H9 (cell line): ENCODE data around the gene KIF26B. TPM values are rescaled to one million over a fixed set of nuclear protein-coding genes. Genes with fewer than 3 reads are reported as not detected.

Experiments
- DNase-seq: peaks from one replicate; pipeline ENCODE4 v3.0.0-alpha.2; 2017
- H2AFZ ChIP-seq: one replicate; pipeline ENCODE4 v1.6.1; 2013; ENCODE audit warnings: mild to moderate bottlenecking, low read length, control low read depth, moderate library complexity
- H2AK5ac ChIP-seq: 2 replicates; pipeline ENCODE4 v1.6.1; 2013; ENCODE audit warnings: low read length, control low read depth, mixed read lengths; ENCODE audit not compliant: insufficient read length
- H2BK120ac ChIP-seq: one replicate; pipeline ENCODE4 v1.6.1; 2013; ENCODE audit warnings: low read depth, mild to moderate bottlenecking, low read length, control low read depth, inconsistent platforms; ENCODE audit not compliant: poor library complexity, severe bottlenecking
- H2BK12ac ChIP-seq: 2 replicates; pipeline ENCODE4 v1.6.1; 2013; ENCODE audit warnings: low read length, control low read depth, mixed read lengths, low read depth; ENCODE audit not compliant: insufficient read length
- H2BK15ac ChIP-seq: 2 replicates; pipeline ENCODE4 v1.6.1; 2013; ENCODE audit warnings: low read depth, low read length, control low read depth
- H2BK20ac ChIP-seq: one replicate; pipeline ENCODE4 v1.6.1; 2013; ENCODE audit warnings: low read depth, mild to moderate bottlenecking, low read length, control low read depth, inconsistent platforms; ENCODE audit not compliant: poor library complexity, severe bottlenecking
- H2BK5ac ChIP-seq: 2 replicates; pipeline ENCODE4 v1.6.1; 2013; ENCODE audit warnings: low read length, control low read depth, mixed read lengths; ENCODE audit not compliant: insufficient read length
- H3K14ac ChIP-seq: 2 replicates; pipeline ENCODE4 v1.6.1; 2013; ENCODE audit warnings: low read length, control low read depth; ENCODE audit not compliant: insufficient read depth
- H3K18ac ChIP-seq: 2 replicates; pipeline ENCODE4 v1.6.1; 2013; ENCODE audit warnings: low read depth, mild to moderate bottlenecking, mixed read lengths, low read length, control low read depth; ENCODE audit not compliant: insufficient read length
- H3K23ac ChIP-seq: 2 replicates; pipeline ENCODE4 v1.6.1; 2013; ENCODE audit warnings: low read length, control low read depth, mixed read lengths, low read depth; ENCODE audit not compliant: insufficient read length
- H3K23me2 ChIP-seq: 2 replicates; pipeline ENCODE4 v1.6.1; 2013; ENCODE audit warnings: low read depth, mild to moderate bottlenecking, mixed read lengths, low read length, control low read depth; ENCODE audit not compliant: insufficient read length, poor library complexity, severe bottlenecking
- H3K27ac ChIP-seq: 2 replicates; pipeline ENCODE4 v1.5.1; 2013; ENCODE audit warnings: low read length, control low read depth, mixed read lengths, low read depth; ENCODE audit not compliant: insufficient read length
- H3K27me3 ChIP-seq: 2 replicates; pipeline ENCODE4 v1.6.1; 2013; ENCODE audit warnings: low read length, control low read depth, inconsistent platforms; ENCODE audit not compliant: insufficient read depth
- H3K4ac ChIP-seq: 2 replicates; pipeline ENCODE4 v1.6.1; 2013; ENCODE audit warnings: low read depth, mild to moderate bottlenecking, control low read depth, inconsistent platforms, low read length, moderate library complexity
- H3K4me1 ChIP-seq: 2 replicates; pipeline ENCODE4 v1.6.1; 2013; ENCODE audit warnings: low read length, control low read depth, inconsistent platforms; ENCODE audit not compliant: insufficient read depth
- H3K4me2 ChIP-seq: 2 replicates; pipeline ENCODE4 v1.6.1; 2013; ENCODE audit warnings: low read length, control low read depth, mixed read lengths; ENCODE audit not compliant: insufficient read length, insufficient read depth
- H3K56ac ChIP-seq: 2 replicates; pipeline ENCODE4 v1.6.1; 2013; ENCODE audit warnings: low read depth, mild to moderate bottlenecking, mixed read lengths, low read length, control low read depth; ENCODE audit not compliant: insufficient read length
- H3K79me1 ChIP-seq: 2 replicates; pipeline ENCODE4 v1.6.1; 2013; ENCODE audit warnings: low read depth, mild to moderate bottlenecking, moderate library complexity, low read length, control low read depth, inconsistent platforms; ENCODE audit not compliant: insufficient read depth, poor library complexity, severe bottlenecking
- H3K79me2 ChIP-seq: 2 replicates; pipeline ENCODE4 v1.6.1; 2013; ENCODE audit warnings: low read length, control low read depth, inconsistent platforms; ENCODE audit not compliant: insufficient read depth
- H3K9ac ChIP-seq: 2 replicates; pipeline ENCODE4 v1.6.1; 2013; ENCODE audit warnings: low read length, control low read depth, mixed read lengths; ENCODE audit not compliant: insufficient read length; ENCODE audit errors: extremely low read depth
- H3K9me3 ChIP-seq: one replicate; pipeline ENCODE4 v1.6.1; 2013; ENCODE audit warnings: low read depth, low read length, inconsistent platforms; ENCODE audit not compliant: control insufficient read depth
- H3T11ph ChIP-seq: one replicate; pipeline ENCODE4 v1.6.1; 2013; ENCODE audit warnings: mild to moderate bottlenecking, low read length, control low read depth, inconsistent platforms
- H4K20me1 ChIP-seq: one replicate; pipeline ENCODE4 v1.6.1; 2013; ENCODE audit not compliant: control insufficient read depth, insufficient read length, insufficient read depth
- H4K5ac ChIP-seq: 2 replicates; pipeline ENCODE4 v1.6.1; 2013; ENCODE audit warnings: low read depth, mild to moderate bottlenecking, mixed read lengths, low read length, control low read depth; ENCODE audit not compliant: insufficient read length
- H4K8ac ChIP-seq: replicated peaks from 2 replicates; pipeline ENCODE4 v1.6.1; 2013; ENCODE audit warnings: low read length, control low read depth, mixed read lengths, low read depth; ENCODE audit not compliant: insufficient read length
- H4K91ac ChIP-seq: 2 replicates; pipeline ENCODE4 v1.6.1; 2013; ENCODE audit warnings: low read depth, mild to moderate bottlenecking, moderate library complexity, mixed read lengths, low read length, control low read depth; ENCODE audit not compliant: insufficient read length
- H3K27ac Mint-ChIP-seq, 3 experiments: 2 replicates in 2 of 3; 3 replicates in 1 of 3; pipeline ENCODE4 v1.8.0; 2020 to 2021; ENCODE audit warnings: mixed read lengths in 3 of 3, mild to moderate bottlenecking in 1 of 3, moderate library complexity in 1 of 3
- H3K27me3 Mint-ChIP-seq: 2 replicates; pipeline ENCODE4 v1.8.0; 2021; ENCODE audit warnings: low read depth, mild to moderate bottlenecking, moderate library complexity, mixed read lengths
- H3K36me3 Mint-ChIP-seq, 3 experiments: 2 replicates in 2 of 3; 3 replicates in 1 of 3; pipeline ENCODE4 v1.8.0; 2020 to 2021; ENCODE audit warnings: low read depth in 3 of 3, mixed read lengths in 3 of 3; ENCODE audit not compliant: insufficient read depth in 1 of 3
- H3K4me1 Mint-ChIP-seq, 2 experiments: 2 replicates each; pipeline ENCODE4 v1.8.0; 2020; ENCODE audit warnings: mixed read lengths in 2 of 2
- H3K4me3 Mint-ChIP-seq, 2 experiments: 2 replicates in 1 of 2; 3 replicates in 1 of 2; pipeline ENCODE4 v1.8.0; 2020 to 2021; ENCODE audit warnings: mild to moderate bottlenecking in 2 of 2, mixed read lengths in 2 of 2, moderate library complexity in 1 of 2
- H3K9me3 Mint-ChIP-seq, 2 experiments: 2 replicates in 1 of 2; 3 replicates in 1 of 2; pipeline ENCODE4 v1.8.0; 2020; ENCODE audit warnings: mild to moderate bottlenecking in 2 of 2, mixed read lengths in 2 of 2, moderate library complexity in 1 of 2
- CTCF ChIP-seq: fragments of 200-600 bp; sonication (generic); conservative IDR thresholded peaks from 3 replicates; pipeline ENCODE4 v1.8.0; 2021; ENCODE audit warnings: antibody characterized with exemption, mild to moderate bottlenecking
- WGBS: extraction: QIAGEN DNeasy Blood & Tissue Kit; methylation state at CpG from one replicate; pipeline ENCODE4 v1.1.7; 2013; ENCODE audit warnings: missing lambda C conversion rate, low lambda C conversion rate, mixed read lengths; ENCODE audit not compliant: insufficient read length; ENCODE audit errors: extremely low coverage; 5-methylcytosine and 5-hydroxymethylcytosine counted together
- total RNA-seq: library from RNA; stranded (reverse); gene quantifications from 2 replicates; pipeline ENCODE4 v1.2.1, GENCODE V29; 2021

Gene KIF26B
- total RNA-seq, 1 experiment from 2014 or later: 0.13 TPM

GRCh38 chr1:245338485-245338877, 183.7 kb downstream of the KIF26B start:
- WGBS: no CpG with 5 or more reads among the region's 5 CpGs
- Histone ChIP-seq H2AK5ac (no peak overlapping the region), H4K91ac (no peak overlapping the region), H3K18ac (no peak overlapping the region), H3K27ac (no peak overlapping the region), H2BK20ac (no peak overlapping the region), H3K23ac (no peak overlapping the region), H2AFZ (no peak overlapping the region), H3K4me2 (no peak overlapping the region), H3K56ac (no peak overlapping the region), H3K9me3 (no peaks in the 10 kb centered on the region), H2BK5ac (no peak overlapping the region), H3T11ph (no peak overlapping the region), H4K5ac (no peak overlapping the region), H2BK120ac (no peak overlapping the region), H3K23me2 (no peaks in the 10 kb centered on the region), H3K27me3 (no peaks in the 10 kb centered on the region), H2BK15ac (no peak overlapping the region), H2BK12ac (no peak overlapping the region), H3K14ac (no peak overlapping the region), H3K9ac (no peak overlapping the region), H3K4ac (no peak overlapping the region), H4K8ac (no peak overlapping the region), H3K4me1 (no peaks in the 10 kb centered on the region), H4K20me1 (no peaks in the 10 kb centered on the region), H3K79me2 (no peaks in the 10 kb centered on the region), H3K79me1 (no peaks in the 10 kb centered on the region)
- no peak for DNase-seq
- peaks cover 36% of the 10 kb centered on the region for H3K27me3 Mint-ChIP-seq
- no peaks in the 10 kb centered on the region for H3K36me3 Mint-ChIP-seq
- H3K27ac Mint-ChIP-seq: no peak overlapping the region
- H3K4me3 Mint-ChIP-seq: no peak overlapping the region
- peaks cover 9 to 11% of the 10 kb centered on the region in 2 experiments for H3K4me1 Mint-ChIP-seq
- TF ChIP-seq CTCF: no peak
- H3K9me3 Mint-ChIP-seq: no peaks in the 10 kb centered on the region
